Thyroid gland (tissue), 4 donors: ENCODE data around the gene QSOX2. TPM values are rescaled to one million over a fixed set of nuclear protein-coding genes. Genes with fewer than 3 reads are reported as not detected.

ENCODE experiments used
- DNase-seq, 2 donors: peaks; one replicate each; pipeline ENCODE4 v3.0.0-alpha.2; 2019
- H3K27ac ChIP-seq, 3 donors: fragments of 200-600 bp; sonication (generic); 1 replicate in 2 of 3; 2 replicates in 1 of 3; pipeline ENCODE4 v1.5.1; 2016 to 2019; ENCODE audit warnings: mild to moderate bottlenecking in 1 of 3, moderate library complexity in 1 of 3
- H3K27me3 ChIP-seq: fragments of 200-600 bp; sonication (generic); one replicate; pipeline ENCODE4 v1.5.1; 2019
- H3K36me3 ChIP-seq, 2 donors: fragments of 200-600 bp; sonication (generic); one replicate each; pipeline ENCODE4 v1.5.1; 2016 to 2019
- H3K4me1 ChIP-seq, 2 donors: fragments of 200-600 bp; sonication (generic); one replicate each; pipeline ENCODE4 v1.5.1; 2017 to 2019
- H3K4me3 ChIP-seq, 3 donors: fragments of 200-600 bp; sonication (generic); replicated peaks in 1 of 3; 1 replicate in 2 of 3; 2 replicates in 1 of 3; pipeline ENCODE4 v1.5.1; 2016; ENCODE audit warnings: mild to moderate bottlenecking in 1 of 3
- H3K9me3 ChIP-seq: fragments of 200-600 bp; sonication (generic); one replicate; pipeline ENCODE4 v1.5.1; 2017
- POLR2A ChIP-seq, 2 donors: fragments of 450-650 bp; IDR thresholded peaks; one replicate each; pipeline ENCODE4 v1.6.1; 2017; ENCODE audit warnings: antibody characterized with exemption in 2 of 2, mild to moderate bottlenecking in 2 of 2, moderate library complexity in 1 of 2
- WGBS, 2 donors: methylation state at CpG; one replicate each; pipeline ENCODE4 v1.1.5; 2017; 5-methylcytosine and 5-hydroxymethylcytosine counted together
- intact Hi-C: fragments of 100-400 bp; cut with DNase I; formaldehyde crosslinking; loops from one replicate; pipeline ENCODE4 v1.15.1; 2023
- total RNA-seq, 4 donors: library from RNA; depleted of rRNA; stranded (reverse); fragments of >200 nt; gene quantifications; one replicate each; pipeline ENCODE4 v1.2.3, GENCODE V29; 2016
- TF ChIP-seq, protein P1 (sequence below), 6 experiments: fragments of 200-600 bp in 3 of 6; fragments of 450-650 bp in 3 of 6; sonication (generic) in 3 of 6; IDR thresholded peaks; one replicate each; pipeline ENCODE4 v1.5.1; 2016 to 2019; ENCODE audit warnings: antibody characterized with exemption in 6 of 6, mild to moderate bottlenecking in 2 of 6, inconsistent platforms in 1 of 6, moderate library complexity in 1 of 6

QSOX2 gene
- total RNA-seq, 4 donors from 2014 or later, result 8.9 to 19.1 (median 11.2) TPM

GRCh38 chr9:136201174-136201573, 44.4 kb downstream of the QSOX2 start:
- DNase-seq, result no peak
- no peak for TF ChIP-seq POLR2A (IDR thresholded peaks at IDR 0.05)
- TF ChIP-seq, protein P1, sequence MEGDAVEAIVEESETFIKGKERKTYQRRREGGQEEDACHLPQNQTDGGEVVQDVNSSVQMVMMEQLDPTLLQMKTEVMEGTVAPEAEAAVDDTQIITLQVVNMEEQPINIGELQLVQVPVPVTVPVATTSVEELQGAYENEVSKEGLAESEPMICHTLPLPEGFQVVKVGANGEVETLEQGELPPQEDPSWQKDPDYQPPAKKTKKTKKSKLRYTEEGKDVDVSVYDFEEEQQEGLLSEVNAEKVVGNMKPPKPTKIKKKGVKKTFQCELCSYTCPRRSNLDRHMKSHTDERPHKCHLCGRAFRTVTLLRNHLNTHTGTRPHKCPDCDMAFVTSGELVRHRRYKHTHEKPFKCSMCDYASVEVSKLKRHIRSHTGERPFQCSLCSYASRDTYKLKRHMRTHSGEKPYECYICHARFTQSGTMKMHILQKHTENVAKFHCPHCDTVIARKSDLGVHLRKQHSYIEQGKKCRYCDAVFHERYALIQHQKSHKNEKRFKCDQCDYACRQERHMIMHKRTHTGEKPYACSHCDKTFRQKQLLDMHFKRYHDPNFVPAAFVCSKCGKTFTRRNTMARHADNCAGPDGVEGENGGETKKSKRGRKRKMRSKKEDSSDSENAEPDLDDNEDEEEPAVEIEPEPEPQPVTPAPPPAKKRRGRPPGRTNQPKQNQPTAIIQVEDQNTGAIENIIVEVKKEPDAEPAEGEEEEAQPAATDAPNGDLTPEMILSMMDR (IDR thresholded peaks at IDR 0.05), result no peak

DNA sequence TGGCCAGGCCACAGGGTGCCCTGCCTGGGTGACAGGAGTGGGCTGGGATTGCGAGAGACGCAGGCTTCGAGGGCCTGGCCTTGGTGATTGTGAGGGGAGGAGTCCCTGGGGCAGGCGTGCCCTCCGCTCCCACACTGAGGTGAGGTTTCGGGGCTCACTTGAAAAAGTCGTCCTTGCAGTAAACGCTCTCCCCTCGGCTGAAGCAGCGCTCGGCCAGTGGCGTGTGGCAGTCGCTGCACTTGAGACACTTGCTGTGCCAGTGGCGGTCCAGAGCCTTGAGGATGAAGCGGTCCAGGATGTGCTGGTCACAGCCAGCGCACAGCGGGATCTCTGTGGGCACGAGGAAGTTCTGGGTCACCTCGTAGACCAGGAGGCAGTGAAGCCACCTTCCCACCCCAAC, 45.2 kb downstream of the QSOX2 start:
- peaks cover 34% of the 10 kb centered on the region for H3K27me3 ChIP-seq
- no peak for DNase-seq
- peaks cover 0 to 6% of the 10 kb centered on the region in 2 donors for H3K4me1 ChIP-seq
- intact Hi-C loops, result no loop called here
- TF ChIP-seq, protein P1 (IDR thresholded peaks at IDR 0.05), result no peak
- TF ChIP-seq POLR2A (IDR thresholded peaks at IDR 0.05), result no peak
- H3K27ac ChIP-seq, result no peak overlapping the region
- 30 to 34% methylated on average over 10 to 16 of the region's 19 CpGs for WGBS, 2 donors
- H3K9me3 ChIP-seq, result no peaks in the 10 kb centered on the region
- H3K36me3 ChIP-seq, result no peaks in the 10 kb centered on the region
- no peak overlapping the region for H3K4me3 ChIP-seq

More at GRCh38 chr9:136201174-136201573, 44.4 kb downstream of the QSOX2 start:
- Histone ChIP-seq H3K27me3 (peaks cover 34% of the 10 kb centered on the region), H3K36me3 (no peaks in the 10 kb centered on the region), H3K4me1 (peaks cover 0 to 6% of the 10 kb centered on the region in 2 donors), H3K9me3 (no peaks in the 10 kb centered on the region), H3K27ac (no peak overlapping the region), H3K4me3 (no peak overlapping the region)
- WGBS, 2 donors, result 40 to 50% methylated on average over 11 to 13 of the region's 13 CpGs
- intact Hi-C loops, result no loop called here

DNA sequence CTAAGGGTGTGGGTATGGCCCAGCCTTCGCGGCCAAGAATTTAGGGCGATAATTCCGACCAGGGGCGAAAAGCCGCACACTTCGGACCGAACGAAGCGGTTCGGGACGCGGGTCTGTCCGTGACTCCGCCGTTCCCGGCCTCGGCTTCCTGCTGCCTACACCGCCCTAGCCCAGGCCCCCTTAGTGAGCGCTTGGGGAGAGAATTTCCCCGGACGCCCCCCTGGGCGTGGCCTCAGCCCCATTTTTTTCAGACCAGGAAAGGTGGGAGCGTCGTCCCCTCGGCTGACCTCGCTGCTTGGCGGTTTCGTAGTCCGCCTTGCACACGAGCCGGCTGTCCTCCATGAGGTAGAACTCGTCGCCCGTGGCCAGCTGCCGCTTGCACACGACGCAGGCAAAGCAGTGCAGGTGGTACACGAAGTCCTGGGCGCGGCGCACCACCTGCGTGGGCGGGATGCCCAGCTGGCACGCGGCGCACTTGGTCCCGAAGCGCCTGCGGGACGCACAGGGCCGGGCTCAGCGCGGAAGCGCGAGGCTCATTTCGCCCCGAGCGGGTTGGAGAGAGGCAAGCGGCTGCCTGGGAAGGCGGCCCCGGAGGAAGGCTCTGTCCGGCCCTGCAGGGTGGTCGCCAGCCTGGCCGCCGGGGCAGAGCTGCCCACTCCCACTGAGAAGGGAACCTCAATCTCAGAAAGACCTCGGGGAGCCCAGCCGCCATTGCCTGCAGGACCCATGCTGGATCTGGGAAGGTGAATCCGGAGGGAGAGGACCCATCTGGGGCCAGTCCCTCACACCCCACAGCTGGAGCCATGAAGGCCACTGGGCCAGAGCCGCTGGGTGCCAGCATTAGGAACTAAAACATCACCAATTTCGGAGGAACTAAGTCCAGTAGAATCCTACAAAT, 46.0 kb downstream of the QSOX2 start:
- no peaks in the 10 kb centered on the region for H3K36me3 ChIP-seq
- DNase-seq, result no peak
- WGBS, 2 donors, result 14 to 15% methylated on average over 13 to 37 of the region's 71 CpGs
- H3K4me1 ChIP-seq, result peaks cover 0 to 6% of the 10 kb centered on the region in 2 donors
- TF ChIP-seq, protein P1 (IDR thresholded peaks at IDR 0.05), result no peak
- TF ChIP-seq POLR2A (IDR thresholded peaks at IDR 0.05), result no peak
- H3K27me3 ChIP-seq, result peaks cover 34% of the 10 kb centered on the region
- H3K9me3 ChIP-seq, result no peaks in the 10 kb centered on the region
- no peak overlapping the region for H3K4me3 ChIP-seq
- intact Hi-C loops, result no loop called here
- no peak overlapping the region for H3K27ac ChIP-seq

GRCh38 chr9:136198605-136199083, 47.0 kb downstream of the QSOX2 start:
- Histone ChIP-seq H3K36me3 (no peaks in the 10 kb centered on the region), H3K9me3 (no peaks in the 10 kb centered on the region), H3K4me3 (no peak overlapping the region), H3K27ac (no peak overlapping the region), H3K4me1 (peaks cover 0 to 6% of the 10 kb centered on the region in 2 donors), H3K27me3 (peaks cover 34% of the 10 kb centered on the region)
- peak; percentile 6 to 7 for DNase-seq
- 1% methylated on average over 42 of the region's 62 CpGs; no CpG with 5 or more reads in 1 of the 2 donors for WGBS, 2 donors
- intact Hi-C loops, result no loop called here
- TF ChIP-seq, protein P1 (IDR thresholded peaks at IDR 0.05), result no peak
- TF ChIP-seq POLR2A (IDR thresholded peaks at IDR 0.05), result no peak
